Hippocampal formation (tissue), 2 donors: ENCODE results near the gene OR8B12.

Experiments used
- DNase-seq, 2 donors: peaks; one replicate each; lab custom pipeline; 2025; lab: John Stamatoyannopoulos, UW

OR8B12 gene

GRCh38 chr11:124520550-124520854, 23.0 kb downstream of the OR8B12 start:
- DNase-seq, result no peak

DNA sequence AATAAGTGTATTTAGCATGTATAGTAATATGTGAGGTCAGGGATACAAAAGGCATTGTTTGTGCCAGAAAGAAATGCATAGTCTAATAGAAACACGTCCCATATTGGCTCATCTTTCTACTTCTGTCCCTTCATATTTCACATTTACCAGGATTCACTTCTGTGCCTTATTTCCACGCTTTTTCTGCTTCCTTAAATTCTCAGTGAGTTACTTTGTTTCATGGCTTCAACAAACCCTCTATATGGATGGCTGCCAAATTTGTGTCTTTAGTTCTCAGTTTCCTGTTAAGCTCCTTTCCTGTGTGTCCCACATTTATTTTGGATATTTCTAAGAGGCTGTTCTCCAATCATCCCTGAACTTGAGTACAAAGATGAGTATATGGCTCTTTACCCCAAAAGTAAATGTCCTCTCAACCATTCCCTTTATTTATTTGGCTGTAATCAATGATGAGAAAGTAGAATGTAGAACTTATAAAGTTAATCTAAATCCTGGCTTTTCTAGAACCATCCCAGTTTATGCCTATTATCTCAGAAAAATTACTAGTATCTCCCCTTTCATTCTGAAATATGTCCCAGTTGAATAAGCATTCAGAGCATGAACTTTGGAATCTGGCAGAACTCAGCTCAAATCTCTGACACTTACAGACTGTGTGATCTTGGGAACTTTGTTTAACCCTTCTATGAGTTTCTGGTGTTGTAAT, 23.5 kb downstream of the OR8B12 start:
- peak in 1 of 2 donors; percentile 11 for DNase-seq

- no peak for DNase-seq
Observed at GRCh38 chr11:124518989-124519451, 24.4 kb downstream of the OR8B12 start.

GRCh38 chr11:124517314-124517713, 26.1 kb downstream of the OR8B12 start:
- DNase-seq, result no peak

DNA sequence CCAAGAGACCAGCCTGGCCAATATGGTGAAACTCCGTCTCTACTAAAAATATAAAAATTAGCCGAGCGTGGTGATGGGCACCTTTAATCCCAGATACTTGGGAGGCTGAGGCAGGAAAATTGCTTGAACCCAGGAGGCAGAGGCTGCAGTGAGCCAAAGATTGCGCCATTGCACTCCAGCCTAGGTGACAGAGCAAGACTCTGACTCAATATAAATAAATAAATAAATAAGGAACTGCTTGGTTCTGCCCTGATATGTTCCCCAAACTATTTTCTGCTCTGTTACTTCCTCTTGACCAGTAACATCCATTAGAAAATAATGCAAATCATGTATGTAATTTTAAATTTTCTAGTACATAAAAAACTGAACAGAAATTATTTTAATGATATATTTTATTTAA, 28.8 kb downstream of the OR8B12 start:
- peak in 1 of 2 donors; percentile 8 for DNase-seq

GRCh38 chr11:124514131-124514530, 29.3 kb downstream of the OR8B12 start:
- peak in 1 of 2 donors; percentile 4 for DNase-seq

- DNase-seq, result no peak
Observed at GRCh38 chr11:124511745-124512144, 31.7 kb downstream of the OR8B12 start.

DNA sequence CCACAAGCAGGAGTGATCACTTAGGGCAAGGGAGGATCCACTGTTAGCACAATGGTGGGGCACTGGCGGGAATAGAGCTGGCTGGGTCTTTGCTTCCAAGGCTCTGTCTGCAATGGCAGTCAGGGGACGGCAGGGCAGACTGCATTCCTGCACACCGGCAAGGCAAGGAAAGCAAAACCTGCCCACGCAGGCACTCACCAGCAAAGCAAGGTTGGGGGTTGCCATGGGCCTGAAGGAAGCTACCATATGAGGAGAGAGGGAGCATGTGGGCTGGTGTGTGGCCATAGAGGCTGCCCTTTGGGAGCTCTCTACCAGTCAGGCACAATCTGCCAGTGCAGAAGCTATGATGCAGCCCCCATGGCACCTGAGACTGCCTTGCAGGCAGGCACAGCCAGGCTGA, 33.2 kb downstream of the OR8B12 start:
- DNase-seq, result no peak

GRCh38 chr11:124499711-124500110, 43.7 kb downstream of the OR8B12 start:
- DNase-seq, result no peak

- DNase-seq, result no peak
Observed at GRCh38 chr11:124493016-124493655, 50.3 kb downstream of the OR8B12 start.
